Heart right ventricle (tissue), 16 donors: Measurements from ENCODE around the gene CAND2. TPM values are rescaled to one million over a fixed set of nuclear protein-coding genes. Genes with fewer than 3 reads are reported as not detected.
"Not testable (repeated sequence)": the region's sequence is repeated elsewhere in the genome, so short reads cannot be mapped to it uniquely, and the experiment has no call there.

Source experiments
- ATAC-seq, 8 donors: fragments of 200-7000 bp; cut with Tn5 transposase; one replicate each; pipeline ENCODE4 v1.9.1; 2020; ENCODE audit warnings: mild to moderate bottlenecking in 8 of 8, moderate library complexity in 8 of 8, moderate number of reproducible peaks in 1 of 8
- DNase-seq, 2 donors: peaks; one replicate each; pipeline ENCODE4 v3.0.0-alpha.2; 2020
- H3K27ac ChIP-seq, 10 donors: fragments of 200-600 bp; sonication (generic) in 2 of 10; one replicate each; pipeline versions ENCODE4 v1.5.0 to v1.8.0; 2020 to 2022; ENCODE audit warnings: mild to moderate bottlenecking in 3 of 10
- H3K27me3 ChIP-seq, 7 donors: fragments of 200-600 bp; one replicate each; pipeline ENCODE4 v1.8.0; 2021 to 2022; ENCODE audit warnings: mild to moderate bottlenecking in 2 of 7
- H3K36me3 ChIP-seq, 9 donors: fragments of 200-600 bp; sonication (generic) in 1 of 9; one replicate each; pipeline versions ENCODE4 v1.5.0 to v1.8.0; 2020 to 2022; ENCODE audit warnings: mild to moderate bottlenecking in 2 of 9
- H3K4me1 ChIP-seq, 9 donors: fragments of 200-600 bp; sonication (generic) in 1 of 9; one replicate each; pipeline versions ENCODE4 v1.5.0 to v1.8.0; 2020 to 2022; ENCODE audit warnings: mild to moderate bottlenecking in 4 of 9
- H3K4me3 ChIP-seq, 10 donors: fragments of 200-600 bp; sonication (generic) in 2 of 10; one replicate each; pipeline versions ENCODE4 v1.5.0 to v1.8.0; 2020 to 2022; ENCODE audit warnings: mild to moderate bottlenecking in 7 of 10, moderate library complexity in 2 of 10
- H3K9me3 ChIP-seq, 11 donors: fragments of 200-600 bp in 10 of 11; sonication (generic) in 2 of 11; one replicate each; pipeline versions ENCODE4 v1.5.0 to v1.8.0; 2013 to 2022; ENCODE audit warnings: mild to moderate bottlenecking in 2 of 11, control low read depth in 1 of 11, moderate library complexity in 1 of 11
- CTCF ChIP-seq, 9 donors: fragments of 200-600 bp; sonication (generic) in 2 of 9; IDR thresholded peaks; one replicate each; pipeline versions ENCODE4 v1.5.0 to v1.8.0; 2021 to 2022; ENCODE audit warnings: antibody characterized with exemption in 9 of 9, mild to moderate bottlenecking in 5 of 9, moderate library complexity in 1 of 9
- WGBS, 2 donors: extraction: QIAGEN DNeasy Blood & Tissue Kit; methylation state at CpG; one replicate each; pipeline ENCODE4 v1.1.7; 2013; ENCODE audit warnings: inconsistent platforms in 1 of 2; 5-methylcytosine and 5-hydroxymethylcytosine counted together
- intact Hi-C, 10 donors: fragments of 100-400 bp; cut with DNase I; formaldehyde crosslinking; loops; one replicate each; pipeline versions ENCODE4 v1.11.1 to v1.14.2; 2022
- polyA plus RNA-seq, 2 donors: library from polyadenylated mRNA; stranded (reverse); fragments of 200-250 nt; gene quantifications; one replicate each; pipeline ENCODE4 v1.2.3, GENCODE V29; 2013
- total RNA-seq, 10 donors: library from RNA; stranded (reverse); fragmentation: NEBNext Ultra II Directional in 3 of 10; extraction: Animal tissue kit (Norgen Biotek cat#: 25700) in 3 of 10; gene quantifications; one replicate each; pipeline versions ENCODE4 v1.2.1 to v1.2.4, GENCODE V29; 2021 to 2023
- donor health status: Arrhythmogenic right ventricular cardiomyopathy.
- donor health status: ischemic (EF 13 %, LVEDD 7.1; RV severe dilation, severe dysfunction).
- donor health status: healthy with polysubstance abuse.
- donor health status: DM: no; HTN: yes; CAD: no.
- donor health status: DM: no; HTN: no; CAD: no.
- donor health status: ischemic (EF 25% LVEDD 6.9; RV normal size, moderate dysfunction).
- donor health status: ischemic (EF 25% LVEDD 5.7; RV mildly dilated, moderate dysfunction).
- donor health status: healthy.
- donor health status: DM: yes; HTN: yes; CAD: no.
- donor health status: Ischemic cardiomyopathy.
- donor health status: ischemic (EF 35%, LVEDD 5.7; RV mildly dilated, moderate dysfunction).
- donor health status: nonischemic (EF 11% LVEDD 7.7; RV severe dilation, severe dysfunction).
- donor health status: DM: yes; HTN: yes; CAD: no.
- donor health status: PGD.
- donor health status: ischemic (EF 29% LVEDD 5.4; RV normal size, mild dysfunction).
- donor health status: nonischemic (EF 23%, LVEDD 6.1; RV moderate dilation, normal function).

CAND2 gene
- total and polyA plus RNA-seq, 12 donors, result 9.2 to 99.0 (median 63.1) TPM

DNA sequence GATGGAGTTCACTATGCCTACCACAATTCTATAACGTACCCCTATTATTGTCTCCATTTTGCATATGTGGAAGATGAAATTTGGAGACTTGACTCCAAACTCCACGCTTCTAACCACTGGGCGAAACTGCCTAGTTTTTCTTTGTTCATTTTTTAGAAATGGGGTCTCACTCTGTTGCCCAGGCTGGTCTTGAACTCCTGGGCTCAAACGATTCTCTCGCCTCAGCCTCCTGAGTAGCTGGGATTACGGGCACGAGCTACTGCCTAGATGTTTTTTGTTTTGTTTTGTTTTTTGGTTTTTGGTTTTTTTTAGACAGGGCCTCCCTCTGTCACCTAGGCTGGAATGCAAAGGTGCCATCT lies 45.5 kb downstream of the CAND2 start:
- H3K27ac ChIP-seq, result peak overlapping the region in 9 of 10 donors; percentile 77 to 99 (median 94)
- H3K27me3 ChIP-seq, result no peaks in the 10 kb centered on the region
- DNase-seq (no peak), ATAC-seq (peak in 1 of 8 donors; percentile 8)
- H3K9me3 ChIP-seq, result no peaks in the 10 kb centered on the region
- H3K4me3 ChIP-seq, result peak overlapping the region in 7 of 10 donors; percentile 80 to 98 (median 87)
- intact Hi-C loops, result loop anchor here in 2 of 10 donors (1.0 to 10.0 kb wide), 3 partner anchors 32 to 55 kb away; partner anchors contain the start of gene CAND2 (in 1 of the 2)
- 51 to 52% methylated on average over 7 of the region's 7 CpGs for WGBS, 2 donors
- H3K4me1 ChIP-seq, result peaks cover 2 to 44% (median 38%) of the 10 kb centered on the region in 9 donors
- peaks cover 0 to 32% (median 22%) of the 10 kb centered on the region in 9 donors for H3K36me3 ChIP-seq
- TF ChIP-seq CTCF (IDR thresholded peaks at IDR 0.05), result peak in 3 of 9 donors; percentile 1 to 38 (median 31)

- Histone ChIP-seq H3K9me3 (no peaks in the 10 kb centered on the region), H3K27me3 (no peaks in the 10 kb centered on the region), H3K4me3 (no peak overlapping the region), H3K4me1 (peaks cover 2 to 39% (median 35%) of the 10 kb centered on the region in 9 donors), H3K27ac (no peak overlapping the region), H3K36me3 (peaks cover 0 to 27% (median 17%) of the 10 kb centered on the region in 9 donors)
- WGBS, 2 donors, result 91 to 93% methylated on average over 4 of the region's 4 CpGs
- ATAC-seq (no peak), DNase-seq (no peak)
- intact Hi-C loops, result loop anchor here in 1 of 10 donors (10.0 kb wide), 1 partner anchor 48 kb away; the partner anchor contains the start of gene CAND2
- TF ChIP-seq CTCF (IDR thresholded peaks at IDR 0.05), result no peak
These were observed 46.0 kb downstream of the CAND2 start for GRCh38 chr3:12842469-12842868.

DNA sequence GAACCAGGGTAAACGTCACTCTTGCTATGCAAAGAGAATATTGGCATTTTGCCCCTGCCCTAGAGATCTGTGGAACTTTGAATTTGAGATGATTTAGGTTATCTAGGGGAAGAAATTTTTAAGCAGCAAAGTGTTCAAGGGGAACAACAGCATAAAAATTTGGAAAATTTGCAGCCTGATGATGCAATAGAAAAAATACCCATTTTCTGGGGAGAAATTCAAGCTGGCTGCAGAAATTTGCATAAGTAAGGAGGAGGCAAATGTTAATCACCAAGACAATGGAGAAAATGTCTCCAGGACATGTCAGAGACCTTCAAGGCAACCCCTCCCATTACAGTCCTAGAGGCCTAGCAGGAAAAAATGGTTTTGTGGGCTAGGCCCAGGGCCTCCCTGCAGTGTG lies 49.3 kb downstream of the CAND2 start:
- no peak overlapping the region for H3K27ac ChIP-seq
- H3K36me3 ChIP-seq, result no peaks in the 10 kb centered on the region
- no peak for TF ChIP-seq CTCF (IDR thresholded peaks at IDR 0.05)
- ATAC-seq, result no peak
- no peak overlapping the region for H3K4me3 ChIP-seq
- WGBS, 2 donors, result 53 to 72% methylated on average over 1 of the region's 1 CpG
- no peak for DNase-seq
- H3K9me3 ChIP-seq, result no peaks in the 10 kb centered on the region
- intact Hi-C loops, result loop anchor here in 1 of 10 donors (10.0 kb wide), 1 partner anchor 51 kb away; the partner anchor contains the start of gene CAND2
- H3K4me1 ChIP-seq, result peaks cover 0 to 7% (median 1%) of the 10 kb centered on the region in 9 donors
- H3K27me3 ChIP-seq, result no peaks in the 10 kb centered on the region

- H3K36me3 ChIP-seq, result no peaks in the 10 kb centered on the region
- H3K27me3 ChIP-seq, result no peaks in the 10 kb centered on the region
- no peak for TF ChIP-seq CTCF (IDR thresholded peaks at IDR 0.05)
- no peak overlapping the region for H3K4me3 ChIP-seq
- no peak for ATAC-seq
- no peak overlapping the region for H3K27ac ChIP-seq
- intact Hi-C loops, result no loop called here
- H3K9me3 ChIP-seq, result no peaks in the 10 kb centered on the region
- no peaks in the 10 kb centered on the region for H3K4me1 ChIP-seq
- DNase-seq, result no peak
- WGBS, 2 donors, result 81 to 92% methylated on average over 3 of the region's 3 CpGs
These were observed 55.7 kb downstream of the CAND2 start for GRCh38 chr3:12852201-12852600.

DNA sequence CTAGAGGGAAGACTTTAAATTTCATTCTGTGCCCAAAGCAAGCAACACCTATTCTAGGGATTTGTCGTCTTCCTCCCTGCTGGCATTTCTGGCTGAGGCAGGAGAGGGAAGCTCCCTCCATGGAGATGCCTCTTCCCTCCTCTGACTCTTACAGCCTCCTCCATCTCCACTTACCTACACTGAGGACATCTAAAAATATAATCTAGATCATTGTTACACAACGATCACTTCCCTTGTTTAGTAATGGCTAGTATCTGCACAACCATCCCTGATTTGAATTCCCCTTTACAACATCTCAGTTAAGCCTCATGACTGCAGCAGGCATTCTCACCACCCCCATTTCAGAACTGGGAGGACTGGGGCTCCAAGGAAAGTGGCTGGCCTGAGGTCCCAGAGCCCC lies 57.4 kb downstream of the CAND2 start:
- DNase-seq, intact Hi-C loops, H3K27ac ChIP-seq, H3K9me3 ChIP-seq, H3K4me3 ChIP-seq, H3K36me3 ChIP-seq, H3K4me1 ChIP-seq, H3K27me3 ChIP-seq: not testable (repeated sequence)
- peak in 2 of 8 donors; percentile 6 for ATAC-seq
- WGBS, 2 donors, result 71 to 72% methylated on average over 2 of the region's 2 CpGs
